Mucosa of stomach (tissue), 1 donor: ENCODE data around the gene PRR15L.
"Not testable (repeated sequence)": the region's sequence is repeated elsewhere in the genome, so short reads cannot be mapped to it uniquely, and the experiment has no call there.

ENCODE experiments used
- H3K27me3 ChIP-seq: one replicate; pipeline ENCODE4 v1.7.0; 2013; ENCODE audit warnings: mild to moderate bottlenecking, low read length; ENCODE audit not compliant: control insufficient read depth, insufficient read depth
- H3K36me3 ChIP-seq: one replicate; pipeline ENCODE4 v1.7.0; 2013; ENCODE audit warnings: low read length; ENCODE audit not compliant: control insufficient read depth, insufficient read depth
- H3K4me1 ChIP-seq: one replicate; pipeline ENCODE4 v1.7.0; 2013; ENCODE audit warnings: mild to moderate bottlenecking, low read length; ENCODE audit not compliant: control insufficient read depth, insufficient read depth
- H3K4me3 ChIP-seq: one replicate; pipeline ENCODE4 v1.7.0; 2013; ENCODE audit warnings: low read length
- H3K9ac ChIP-seq: one replicate; pipeline ENCODE4 v1.7.0; 2013; ENCODE audit warnings: mild to moderate bottlenecking, low read length, moderate library complexity
- H3K9me3 ChIP-seq: one replicate; pipeline ENCODE4 v1.7.0; 2013; ENCODE audit warnings: mild to moderate bottlenecking, low read length, moderate library complexity; ENCODE audit not compliant: control insufficient read depth
- donor health status: Pancreatic carcinoma.

Gene PRR15L

DNA sequence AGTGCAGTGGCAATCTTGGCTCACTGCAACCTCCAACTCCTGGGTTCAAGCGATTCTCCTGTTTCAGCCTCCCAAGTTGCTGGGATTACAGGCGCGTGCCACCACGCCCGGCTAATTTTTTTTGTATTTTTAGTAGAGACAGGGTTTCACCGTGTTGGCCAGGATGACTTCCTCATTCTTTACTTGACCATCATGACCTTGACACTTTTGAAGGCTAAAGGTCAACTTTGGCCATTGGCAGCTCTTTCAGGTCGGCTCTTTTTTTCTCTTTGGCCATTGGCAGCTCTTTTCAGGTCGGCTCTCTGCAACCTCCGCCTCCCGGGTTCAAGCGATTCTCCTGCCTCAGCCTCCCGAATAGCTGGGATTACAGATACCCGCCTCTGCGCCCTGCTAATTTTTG is 37.8 kb downstream of the PRR15L start:
- not testable (repeated sequence) for H3K4me3 ChIP-seq, H3K27me3 ChIP-seq, H3K4me1 ChIP-seq, H3K9ac ChIP-seq, H3K9me3 ChIP-seq, H3K36me3 ChIP-seq

DNA sequence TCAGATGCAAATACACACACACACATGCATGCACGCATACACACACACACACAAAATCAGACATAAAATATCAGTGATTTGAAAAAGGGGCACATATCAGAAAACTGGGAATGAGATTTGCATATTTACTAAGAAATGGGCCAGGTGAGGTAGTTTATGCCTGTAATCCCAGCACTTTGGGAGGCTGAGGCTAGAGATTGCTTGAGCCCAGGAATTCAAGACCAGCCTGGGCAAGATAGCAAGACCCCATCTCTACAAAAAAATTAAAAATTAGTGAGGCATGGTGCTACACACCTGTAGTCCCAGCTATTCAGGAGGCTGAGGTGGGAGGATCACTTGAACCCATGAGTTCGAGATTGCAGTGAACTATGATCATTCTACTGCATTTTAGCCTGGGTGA is 38.7 kb downstream of the PRR15L start:
- H3K9me3 ChIP-seq, result no peaks in the 10 kb centered on the region
- no peaks in the 10 kb centered on the region for H3K27me3 ChIP-seq
- peaks cover 5% of the 10 kb centered on the region for H3K36me3 ChIP-seq
- no peak overlapping the region for H3K4me3 ChIP-seq
- no peaks in the 10 kb centered on the region for H3K4me1 ChIP-seq
- H3K9ac ChIP-seq, result no peak overlapping the region

DNA sequence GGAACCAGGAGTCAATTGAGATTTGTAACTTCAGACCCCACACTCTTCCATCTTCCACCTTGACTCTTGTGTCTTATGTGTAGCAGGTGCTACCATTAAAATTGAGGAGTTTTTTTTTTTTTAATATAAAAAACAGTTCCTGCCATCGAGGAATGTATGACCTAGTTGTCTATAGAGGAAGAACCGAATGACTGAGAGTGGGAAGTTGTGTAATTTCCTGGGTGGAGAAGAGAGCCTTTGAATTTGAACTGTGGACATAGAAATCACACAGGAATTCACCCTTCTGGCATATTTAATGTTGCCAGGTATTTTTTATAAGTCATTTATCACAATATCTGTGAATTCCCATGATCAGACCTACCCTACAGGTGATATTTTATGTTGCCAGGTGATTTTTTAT is 39.7 kb downstream of the PRR15L start:
- Histone ChIP-seq H3K9ac (no peak overlapping the region), H3K4me3 (no peak overlapping the region), H3K27me3 (no peaks in the 10 kb centered on the region), H3K36me3 (peaks cover under 1% of the 10 kb centered on the region), H3K4me1 (no peaks in the 10 kb centered on the region), H3K9me3 (no peaks in the 10 kb centered on the region)

DNA sequence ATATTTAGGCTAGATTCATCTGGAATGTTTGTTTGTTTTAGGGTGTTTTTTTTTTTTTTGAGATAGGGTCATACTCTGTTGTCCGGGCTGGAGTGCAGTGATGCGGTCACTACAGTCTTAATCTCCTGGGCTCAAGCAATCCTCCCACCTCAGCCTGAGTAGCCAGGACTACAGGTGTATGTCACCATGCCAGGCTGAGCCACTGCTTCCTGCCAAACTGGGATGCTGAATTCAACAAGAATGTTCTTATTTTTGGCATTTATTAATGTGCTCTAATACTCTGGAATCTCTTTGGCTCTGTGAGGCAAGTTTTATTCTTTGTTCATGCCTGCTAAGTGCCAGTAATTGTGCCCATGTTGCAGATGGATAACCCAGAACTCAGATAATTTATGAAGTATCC is 40.1 kb downstream of the PRR15L start:
- Histone ChIP-seq H3K27me3 (no peaks in the 10 kb centered on the region), H3K36me3 (no peaks in the 10 kb centered on the region), H3K4me1 (no peaks in the 10 kb centered on the region), H3K9me3 (no peaks in the 10 kb centered on the region), H3K9ac (no peak overlapping the region), H3K4me3 (no peak overlapping the region)

DNA sequence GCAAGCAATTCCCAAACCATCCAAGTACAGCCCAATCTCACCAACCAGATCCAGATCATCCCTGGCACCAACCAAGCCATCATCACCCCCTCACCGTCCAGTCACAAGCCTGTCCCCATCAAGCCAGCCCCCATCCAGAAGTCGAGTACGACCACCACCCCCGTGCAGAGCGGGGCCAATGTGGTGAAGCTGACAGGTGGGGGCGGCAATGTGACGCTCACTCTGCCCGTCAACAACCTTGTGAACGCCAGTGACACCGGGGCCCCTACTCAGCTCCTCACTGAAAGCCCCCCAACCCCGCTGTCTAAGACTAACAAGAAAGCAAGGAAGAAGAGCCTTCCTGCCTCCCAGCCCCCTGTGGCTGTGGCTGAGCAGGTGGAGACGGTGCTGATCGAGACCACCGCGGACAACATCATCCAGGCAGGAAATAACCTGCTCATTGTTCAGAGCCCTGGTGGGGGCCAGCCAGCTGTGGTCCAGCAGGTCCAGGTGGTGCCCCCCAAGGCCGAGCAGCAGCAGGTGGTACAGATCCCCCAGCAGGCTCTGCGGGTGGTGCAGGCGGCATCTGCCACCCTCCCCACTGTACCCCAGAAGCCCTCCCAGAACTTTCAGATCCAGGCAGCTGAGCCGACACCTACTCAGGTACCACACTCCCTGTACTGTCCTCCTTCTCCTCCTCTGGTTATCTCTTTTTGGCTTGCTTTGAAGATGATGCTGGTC is 41.0 kb downstream of the PRR15L start:
- H3K4me1 ChIP-seq, result no peaks in the 10 kb centered on the region
- H3K27me3 ChIP-seq, result no peaks in the 10 kb centered on the region
- no peaks in the 10 kb centered on the region for H3K9me3 ChIP-seq
- H3K36me3 ChIP-seq, result no peaks in the 10 kb centered on the region
- no peak overlapping the region for H3K4me3 ChIP-seq
- no peak overlapping the region for H3K9ac ChIP-seq

DNA sequence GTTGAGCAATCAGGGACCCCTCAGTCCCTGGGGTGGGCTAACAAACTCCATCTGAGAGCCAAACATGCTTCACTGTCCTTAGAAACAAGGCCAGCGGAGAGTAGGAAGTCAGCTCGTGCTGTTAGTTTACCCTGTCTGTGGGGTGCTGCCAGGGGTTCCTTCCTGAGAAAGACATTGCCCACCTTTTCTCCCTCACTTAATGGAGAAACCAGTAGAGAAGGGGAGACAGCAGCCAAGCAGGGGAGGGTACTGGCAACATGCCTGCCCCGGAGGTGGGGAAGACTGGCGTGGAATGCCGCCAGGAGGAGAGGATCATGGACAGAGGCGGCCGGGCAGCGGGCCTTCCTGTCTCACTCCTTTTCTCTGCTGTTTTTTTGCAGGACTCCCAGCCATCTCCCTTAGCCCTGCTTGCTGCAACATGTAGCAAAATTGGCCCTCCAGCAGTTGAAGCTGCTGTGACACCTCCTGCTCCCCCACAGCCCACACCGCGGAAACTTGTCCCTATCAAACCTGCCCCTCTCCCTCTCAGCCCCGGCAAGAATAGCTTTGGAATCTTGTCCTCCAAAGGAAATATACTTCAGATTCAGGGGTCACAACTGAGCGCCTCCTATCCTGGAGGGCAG is 41.8 kb downstream of the PRR15L start:
- no peak overlapping the region for H3K4me3 ChIP-seq
- no peak overlapping the region for H3K9ac ChIP-seq

DNA sequence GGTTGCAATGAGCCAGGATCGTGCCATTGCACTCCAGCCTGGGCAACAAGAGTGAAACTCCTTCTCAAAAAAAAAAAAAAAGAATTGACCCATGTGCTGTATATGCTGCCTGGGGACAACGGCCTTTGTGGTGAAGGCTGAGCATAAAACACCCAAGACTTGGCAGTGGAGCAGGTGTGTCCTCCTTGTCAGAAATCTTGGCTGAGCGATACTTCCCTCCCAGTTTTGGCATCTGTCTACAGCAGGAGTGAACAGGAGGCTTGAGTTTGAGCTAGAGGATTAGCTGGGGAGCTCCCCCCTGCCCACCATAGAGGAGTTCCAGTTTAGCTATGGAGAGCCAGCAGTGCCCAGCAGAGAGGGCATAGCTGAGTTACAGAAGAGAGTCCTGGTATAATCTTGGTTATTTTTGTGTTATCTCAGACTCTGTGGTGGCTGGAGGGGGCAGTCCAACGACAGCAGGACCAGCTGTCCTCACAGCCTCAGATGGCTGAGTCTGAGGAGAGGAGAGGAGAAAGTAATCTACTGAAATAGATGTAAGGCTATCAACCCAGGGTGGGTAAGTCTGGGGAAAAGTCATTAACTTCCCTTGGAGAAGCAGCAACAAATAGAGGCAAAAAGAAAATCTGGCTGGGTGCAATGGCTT is 43.3 kb downstream of the PRR15L start:
- no peaks in the 10 kb centered on the region for H3K4me1 ChIP-seq

More for the DNA sequence above, 41.8 kb downstream of the PRR15L start:
- H3K9me3 ChIP-seq, result no peaks in the 10 kb centered on the region
- no peaks in the 10 kb centered on the region for H3K4me1 ChIP-seq
- no peaks in the 10 kb centered on the region for H3K36me3 ChIP-seq
- no peaks in the 10 kb centered on the region for H3K27me3 ChIP-seq

DNA sequence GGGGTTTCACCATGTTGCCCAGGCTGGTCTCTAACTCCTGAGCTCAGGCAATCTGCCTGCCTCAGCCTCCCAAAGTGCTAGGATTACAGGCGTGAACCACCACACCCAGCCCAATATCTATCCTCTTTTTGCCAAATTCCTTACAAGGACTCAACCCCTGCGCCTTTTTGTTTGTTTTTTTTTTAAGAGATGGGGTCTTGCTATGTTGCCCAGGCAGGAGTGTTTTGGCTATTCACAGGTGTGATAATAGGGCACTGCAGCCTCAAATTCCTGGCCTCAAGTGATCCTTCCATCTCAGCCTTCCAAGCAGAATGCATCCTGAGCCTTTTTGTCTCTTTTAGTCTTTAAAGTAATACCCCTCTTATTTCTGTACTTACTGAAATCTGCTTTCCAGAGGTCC is 44.6 kb downstream of the PRR15L start:
- Histone ChIP-seq H3K9ac (no peak overlapping the region), H3K4me1 (no peaks in the 10 kb centered on the region), H3K36me3 (no peaks in the 10 kb centered on the region), H3K27me3 (no peaks in the 10 kb centered on the region), H3K9me3 (no peaks in the 10 kb centered on the region), H3K4me3 (no peak overlapping the region)

More for the DNA sequence above, 43.3 kb downstream of the PRR15L start:
- Histone ChIP-seq H3K36me3 (no peaks in the 10 kb centered on the region), H3K27me3 (no peaks in the 10 kb centered on the region), H3K9me3 (no peaks in the 10 kb centered on the region), H3K4me3 (no peak overlapping the region), H3K9ac (no peak overlapping the region)

DNA sequence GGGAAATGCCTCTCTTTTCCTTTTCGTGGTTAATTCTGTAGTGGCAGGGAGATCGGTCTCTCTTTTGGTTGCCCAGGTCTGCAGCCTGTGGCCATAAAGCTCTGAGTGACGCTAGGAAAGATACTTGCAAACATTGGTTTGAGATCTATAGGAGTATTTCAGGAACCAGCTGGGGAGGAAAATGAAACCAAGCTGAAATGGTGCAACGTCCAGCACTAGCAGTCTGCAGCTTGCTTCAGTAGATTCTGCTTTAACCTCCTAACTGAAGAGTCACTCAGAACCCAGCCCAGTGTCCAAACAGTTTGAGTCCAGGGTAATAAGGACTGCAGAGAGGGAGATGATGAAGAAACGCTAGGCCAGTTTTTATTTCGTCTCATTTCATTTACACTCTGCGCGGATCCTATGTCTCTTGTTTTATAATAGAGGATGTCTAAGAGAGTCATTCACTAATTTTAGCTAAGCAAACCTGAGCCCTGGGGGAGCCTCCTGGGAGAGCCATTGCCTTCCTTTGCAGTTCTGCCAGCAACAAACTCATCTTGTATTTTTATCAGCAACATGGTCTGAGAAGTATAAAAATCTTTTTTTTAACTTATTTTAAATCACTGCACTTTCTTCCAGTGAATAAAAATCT is 49.6 kb downstream of the PRR15L start:
- H3K36me3 ChIP-seq, result no peaks in the 10 kb centered on the region
- no peaks in the 10 kb centered on the region for H3K9me3 ChIP-seq
- H3K9ac ChIP-seq, result no peak overlapping the region
- H3K4me1 ChIP-seq, result no peaks in the 10 kb centered on the region
- no peak overlapping the region for H3K4me3 ChIP-seq
- H3K27me3 ChIP-seq, result no peaks in the 10 kb centered on the region

DNA sequence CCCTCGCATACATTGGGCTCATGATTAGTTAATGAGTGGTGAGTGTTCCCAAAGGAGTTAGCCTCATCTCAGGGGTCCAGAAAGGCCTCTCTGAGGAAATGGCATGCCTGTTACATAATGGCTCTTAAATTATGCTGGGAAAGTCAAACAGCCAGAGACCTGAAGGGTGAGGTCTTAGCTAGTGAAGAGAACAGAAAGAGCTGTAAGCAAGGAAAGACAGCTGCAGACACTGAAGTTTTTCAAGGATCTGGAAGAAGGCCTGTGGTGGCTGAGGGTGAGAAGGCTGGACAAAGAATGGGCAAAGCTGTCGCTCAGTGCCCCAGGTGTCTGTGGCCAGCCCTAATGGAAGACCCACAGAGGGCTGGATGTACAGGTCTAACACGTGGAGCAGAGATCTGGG is 51.2 kb downstream of the PRR15L start:
- no peaks in the 10 kb centered on the region for H3K9me3 ChIP-seq
- no peak overlapping the region for H3K4me3 ChIP-seq
- no peaks in the 10 kb centered on the region for H3K27me3 ChIP-seq
- H3K4me1 ChIP-seq, result no peaks in the 10 kb centered on the region
- H3K9ac ChIP-seq, result no peak overlapping the region
- no peaks in the 10 kb centered on the region for H3K36me3 ChIP-seq

DNA sequence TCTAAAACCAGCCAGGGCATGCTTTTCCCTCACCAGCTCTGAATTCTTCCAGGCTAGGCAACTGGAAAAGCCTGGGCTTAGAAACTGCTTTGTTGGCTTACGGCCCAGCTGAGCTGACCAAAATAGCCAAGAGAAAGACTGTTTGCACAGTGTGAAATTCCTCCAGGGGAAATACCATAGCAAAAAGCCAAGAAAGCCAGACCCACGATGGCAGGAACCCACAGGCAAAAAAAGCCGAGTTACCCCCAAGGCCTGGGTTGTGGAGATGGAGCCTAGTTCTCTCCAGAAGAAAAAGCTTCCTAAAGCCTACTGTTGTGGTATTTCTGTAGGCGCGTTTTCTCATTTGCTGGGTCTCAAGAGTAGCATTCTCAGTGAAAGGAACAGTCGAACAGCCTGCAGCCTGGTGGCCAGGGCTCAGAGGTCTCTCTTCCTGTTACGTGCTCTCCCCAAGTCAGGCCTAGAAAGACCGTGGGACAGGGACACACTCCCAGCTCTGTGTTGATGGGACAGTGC is 52.4 kb downstream of the PRR15L start:
- Histone ChIP-seq H3K9ac (no peak overlapping the region), H3K36me3 (no peaks in the 10 kb centered on the region), H3K9me3 (no peaks in the 10 kb centered on the region), H3K27me3 (no peaks in the 10 kb centered on the region), H3K4me1 (no peaks in the 10 kb centered on the region), H3K4me3 (no peak overlapping the region)
